Keratinocyte (primary cell): ENCODE results near the gene ARID5B. TPM values are rescaled to one million over a fixed set of nuclear protein-coding genes. Genes with fewer than 3 reads are reported as not detected.

Experiments
- DNase-seq: peaks from one replicate; pipeline ENCODE4 v3.0.0-alpha.2; 2011; ENCODE audit warnings: low read depth, missing footprints, low spot score
- FAIRE-seq: peaks from 2 replicates; lab custom pipeline; 2011; peaks lifted over from hg19 to GRCh38; lab: Jason Lieb, UNC
- H2AFZ ChIP-seq: 2 replicates; pipeline ENCODE4 v1.6.0; 2012; ENCODE audit warnings: low read length, control low read depth, inconsistent platforms; ENCODE audit not compliant: control insufficient read depth
- H3K27ac ChIP-seq: 2 replicates; pipeline ENCODE4 v1.5.1; 2011; ENCODE audit warnings: low read length; ENCODE audit not compliant: control insufficient read depth, insufficient read depth
- H3K27me3 ChIP-seq: 3 replicates; pipeline ENCODE4 v1.6.0; 2011; ENCODE audit warnings: low read length; ENCODE audit not compliant: control insufficient read depth, insufficient read depth; ENCODE audit errors: extremely low read depth
- H3K36me3 ChIP-seq, 2 experiments: 2 replicates in 1 of 2; 3 replicates in 1 of 2; pipeline ENCODE4 v1.5.1; 2011; ENCODE audit warnings: low read length in 2 of 2, mild to moderate bottlenecking in 1 of 2; ENCODE audit not compliant: control insufficient read depth in 2 of 2, insufficient read depth in 2 of 2; ENCODE audit errors: extremely low read depth in 1 of 2
- H3K4me1 ChIP-seq: 3 replicates; pipeline ENCODE4 v1.5.1; 2011; ENCODE audit warnings: low read length; ENCODE audit not compliant: control insufficient read depth, insufficient read depth; ENCODE audit errors: extremely low read depth
- H3K4me2 ChIP-seq: 3 replicates; pipeline ENCODE4 v1.6.0; 2011; ENCODE audit warnings: low read depth, low read length; ENCODE audit not compliant: control insufficient read depth, insufficient read depth; ENCODE audit errors: extremely low read depth
- H3K4me3 ChIP-seq, 3 experiments: fragments of 200-600 bp in 1 of 3; sonication (generic) in 1 of 3; 2 replicates in 2 of 3; 3 replicates in 1 of 3; pipeline ENCODE4 v1.5.1; 2011 to 2016; ENCODE audit warnings: low read length in 3 of 3, mild to moderate bottlenecking in 3 of 3, control low read depth in 2 of 3, inconsistent platforms in 1 of 3, low read depth in 1 of 3, mixed read lengths in 1 of 3, mixed run types in 1 of 3, moderate library complexity in 1 of 3; ENCODE audit not compliant: control insufficient read depth in 2 of 3, insufficient read depth in 2 of 3; ENCODE audit errors: extremely low read depth in 1 of 3
- H3K79me2 ChIP-seq: 2 replicates; pipeline ENCODE4 v1.6.0; 2012; ENCODE audit warnings: low read length; ENCODE audit not compliant: control insufficient read depth, insufficient read depth
- H3K9ac ChIP-seq: 3 replicates; pipeline ENCODE4 v1.6.0; 2011; ENCODE audit warnings: low read length; ENCODE audit not compliant: control insufficient read depth, insufficient read depth; ENCODE audit errors: extremely low read depth
- H3K9me1 ChIP-seq: 3 replicates; pipeline ENCODE4 v1.6.0; 2011; ENCODE audit warnings: low read length; ENCODE audit not compliant: control insufficient read depth, insufficient read depth; ENCODE audit errors: extremely low read depth
- H3K9me3 ChIP-seq: 2 replicates; pipeline ENCODE4 v1.5.1; 2012; ENCODE audit warnings: low read depth, low read length; ENCODE audit not compliant: control insufficient read depth
- H4K20me1 ChIP-seq: 3 replicates; pipeline ENCODE4 v1.6.0; 2011; ENCODE audit warnings: low read length; ENCODE audit not compliant: control insufficient read depth, insufficient read depth; ENCODE audit errors: extremely low read depth
- CTCF ChIP-seq, 3 experiments: IDR thresholded peaks in 1 of 3; conservative IDR thresholded peaks in 1 of 3; optimal IDR thresholded peaks in 1 of 3; 2 replicates in 2 of 3; 3 replicates in 1 of 3; pipeline versions ENCODE3 to v1.5.1; 2011; ENCODE audit warnings: low read length in 3 of 3, mild to moderate bottlenecking in 3 of 3, moderate library complexity in 2 of 3, control low read depth in 1 of 3, inconsistent platforms in 1 of 3; ENCODE audit not compliant: insufficient read depth in 2 of 3; ENCODE audit errors: extremely low read depth in 1 of 3
- EZH2 ChIP-seq: IDR thresholded peaks from one replicate; pipeline ENCODE4 v1.6.1; 2012; ENCODE audit warnings: inconsistent platforms, mild to moderate bottlenecking, low read length, moderate library complexity
- dilution Hi-C: fragments of 300-500 bp; cut with MboI; formaldehyde crosslinking; loops from one replicate; pipeline ENCODE4 v1.7.0; 2020; ENCODE audit warnings: low sequenced_read_pairs; ENCODE audit not compliant: extremely low pct_ligation_motif_present
- polyA plus RNA-seq, 5 experiments: library from polyadenylated mRNA; depleted of rRNA in 3 of 5; stranded (reverse) in 3 of 5; stranded (forward) in 1 of 5; unstranded in 1 of 5; fragments of >200 nt; gene quantifications; 1 replicate in 1 of 5; 2 replicates in 3 of 5; 3 replicates in 1 of 5; pipeline versions ENCODE4 v1.2.1 to v1.2.3, GENCODE V29; 2011 to 2012; ENCODE audit warnings: missing spikeins in 2 of 5, low read depth in 1 of 5, low replicate concordance in 1 of 5

The ARID5B gene
- polyA plus RNA-seq, 1 donor (not counting 4 experiments of a cell fraction or from before 2014, with no cell fraction given): 7.0 TPM

GRCh38 chr10:61949687-61950086 is 48.2 kb downstream of the ARID5B start:
- TF ChIP-seq EZH2: no peak
- no peak for TF ChIP-seq CTCF (optimal IDR thresholded peaks at IDR 0.05 in 1 of 3, IDR thresholded peaks at IDR 0.05 in 1 of 3, conservative IDR thresholded peaks at IDR 0.05 in 1 of 3; ENCODE audit: extremely low read depth in 1 of 3, insufficient read depth in 2 of 3, low read length in 3 of 3)
- Histone ChIP-seq H3K27me3 (no peaks in the 10 kb centered on the region), H2AFZ (no peak overlapping the region), H3K27ac (no peak overlapping the region), H3K9me3 (no peaks in the 10 kb centered on the region), H3K4me3 (no peak overlapping the region), H3K4me1 (peaks cover 3% of the 10 kb centered on the region), H3K4me2 (no peak overlapping the region), H3K9me1 (no peaks in the 10 kb centered on the region), H3K36me3 (peaks cover 0 to 1% of the 10 kb centered on the region in 2 experiments), H3K79me2 (peaks cover 9% of the 10 kb centered on the region), H4K20me1 (no peaks in the 10 kb centered on the region), H3K9ac (no peak overlapping the region)
- no peak for DNase-seq
- dilution Hi-C loops: no loop called here
- FAIRE-seq: no peak

DNA sequence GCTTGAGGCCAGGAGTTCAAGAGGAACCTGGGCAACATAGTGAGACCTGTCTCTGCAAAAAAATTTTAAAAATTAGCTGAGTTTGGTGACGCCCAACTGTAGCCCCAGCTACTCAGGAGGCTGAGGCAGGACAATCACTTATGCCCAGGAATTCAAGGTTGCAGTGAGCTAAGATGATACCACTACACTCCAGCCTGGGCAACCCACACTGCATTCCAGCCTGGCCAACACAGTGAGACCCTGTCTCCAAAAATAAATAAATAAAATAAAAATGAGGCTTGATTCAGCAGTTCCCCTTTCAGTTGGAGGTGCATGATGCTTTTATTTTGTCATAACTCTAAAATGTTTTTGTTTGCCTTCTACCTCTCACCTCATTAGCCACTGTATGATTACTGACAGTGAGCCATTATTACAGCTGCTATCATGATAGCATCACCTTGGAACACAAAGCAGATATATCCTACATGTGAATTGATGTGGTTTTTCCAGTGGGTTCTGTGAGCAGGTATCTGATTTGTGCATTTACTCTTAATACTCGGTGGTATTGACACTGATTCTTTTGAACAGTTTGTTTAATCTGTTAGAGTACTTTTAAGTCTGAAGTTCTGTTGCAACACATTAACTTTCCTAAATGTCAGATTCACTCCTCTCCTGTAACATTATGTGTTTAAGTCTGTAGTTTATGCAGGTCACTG is 49.1 kb downstream of the ARID5B start:
- Histone ChIP-seq H3K4me1 (no peaks in the 10 kb centered on the region), H3K36me3 (peaks cover 0 to 1% of the 10 kb centered on the region in 2 experiments), H3K9ac (no peak overlapping the region), H3K27me3 (no peaks in the 10 kb centered on the region), H3K4me3 (no peak overlapping the region), H4K20me1 (no peaks in the 10 kb centered on the region), H3K79me2 (peaks cover 4% of the 10 kb centered on the region), H3K9me3 (no peaks in the 10 kb centered on the region), H3K27ac (no peak overlapping the region), H3K4me2 (no peak overlapping the region), H2AFZ (no peak overlapping the region), H3K9me1 (no peaks in the 10 kb centered on the region)
- DNase-seq (no peak), FAIRE-seq (no peak)
- no peak for TF ChIP-seq EZH2
- no peak for TF ChIP-seq CTCF (optimal IDR thresholded peaks at IDR 0.05 in 1 of 3, IDR thresholded peaks at IDR 0.05 in 1 of 3, conservative IDR thresholded peaks at IDR 0.05 in 1 of 3; ENCODE audit: extremely low read depth in 1 of 3, insufficient read depth in 2 of 3, low read length in 3 of 3)
- dilution Hi-C loops: no loop called here
